OCI-LY1 (cell line): ENCODE results near the gene RASAL2.

Experiments
- CTCF ChIP-seq: fragments of 200-600 bp; sonication (generic), shearing (Covaris generic); IDR thresholded peaks from 2 replicates; pipeline ENCODE4 v1.5.1; 2017; ENCODE audit warnings: mild to moderate bottlenecking, antibody characterized with exemption, low read length, moderate library complexity, mixed read lengths
- EZH2 ChIP-seq: fragments of 200-600 bp; sonication (generic), shearing (Covaris generic); IDR thresholded peaks from 2 replicates; pipeline ENCODE4 v1.8.0; 2017; ENCODE audit warnings: borderline replicate concordance, mixed run types, mild to moderate bottlenecking, antibody characterized with exemption, low read length, moderate library complexity, mixed read lengths

GRCh38 chr1:178050084-178050483, 43.8 kb upstream of the RASAL2 start:
- TF ChIP-seq CTCF (no peak), EZH2 (no peak)
